ENCODE measurements around the gene ETNPPL.
"Not testable (repeated sequence)": the region's sequence is repeated elsewhere in the genome, so short reads cannot be mapped to it uniquely, and the experiment has no call there.

Gene ETNPPL

GRCh38 chr4:108754327-108754726, 8.5 kb downstream of the ETNPPL start:
- no peak for DNase-seq

GRCh38 chr4:108751321-108751720, 11.5 kb downstream of the ETNPPL start:
- DNase-seq = no peak

DNA sequence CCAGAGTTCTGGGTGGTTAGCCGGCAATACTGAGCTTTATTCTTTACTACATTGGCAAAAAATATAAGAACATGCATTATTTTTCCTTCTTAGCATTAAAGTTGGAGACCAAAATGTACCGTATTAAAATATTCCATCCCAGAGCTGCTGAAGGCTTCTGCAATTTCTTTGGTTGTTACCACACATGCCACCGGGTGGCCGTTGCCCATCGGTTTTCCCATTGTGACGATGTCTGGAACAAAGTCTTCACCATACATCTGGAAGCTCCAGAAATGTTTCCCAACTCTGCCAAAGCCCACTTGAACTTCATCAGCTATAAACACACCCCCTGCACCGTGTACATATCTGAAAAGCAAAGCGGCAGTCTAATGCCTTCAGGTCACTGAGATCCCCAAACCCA, 13.7 kb downstream of the ETNPPL start:
- no peak for DNase-seq

DNA sequence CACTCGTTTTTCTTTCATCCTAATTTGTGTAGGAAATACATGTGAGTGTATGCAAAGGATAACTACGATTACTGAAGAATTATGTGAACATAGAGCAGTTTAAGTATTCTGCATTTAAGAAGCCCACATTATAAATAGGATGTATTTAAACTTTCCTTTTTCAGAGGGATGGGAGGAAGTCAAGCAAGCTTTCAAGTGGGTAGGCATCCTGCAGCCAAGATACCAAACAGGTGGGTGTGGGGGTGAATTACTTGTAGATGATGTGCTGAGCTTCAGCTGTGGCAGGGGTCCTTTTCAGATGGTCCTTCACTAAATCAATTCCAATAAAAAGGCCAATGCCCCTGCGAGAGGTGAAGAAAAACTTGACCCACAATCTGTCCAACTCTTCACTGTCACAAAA, 16.3 kb downstream of the ETNPPL start:
- no peak for DNase-seq

DNA sequence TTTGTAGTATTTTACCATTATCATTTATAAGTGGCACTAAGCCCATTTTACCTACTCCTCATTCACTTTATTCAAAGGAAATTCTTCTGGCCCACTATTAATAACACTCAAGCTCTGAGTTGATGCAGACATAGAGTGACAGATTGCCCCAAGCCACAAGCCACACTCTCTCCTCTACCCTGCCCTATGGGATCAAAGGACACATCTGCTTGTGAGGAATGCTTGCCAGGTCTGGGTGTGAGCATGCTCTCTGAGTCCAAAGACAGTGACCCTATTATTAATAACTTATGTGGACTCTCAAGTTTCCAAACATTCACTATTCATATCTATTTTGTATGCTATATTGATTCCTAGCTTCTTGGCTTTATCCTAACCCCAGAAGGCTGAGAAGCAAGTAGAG, 18.5 kb downstream of the ETNPPL start:
- peak; percentile 69 for DNase-seq

- DNase-seq = peak; percentile 81
These were observed 20.1 kb downstream of the ETNPPL start for GRCh38 chr4:108742451-108743420.

DNA sequence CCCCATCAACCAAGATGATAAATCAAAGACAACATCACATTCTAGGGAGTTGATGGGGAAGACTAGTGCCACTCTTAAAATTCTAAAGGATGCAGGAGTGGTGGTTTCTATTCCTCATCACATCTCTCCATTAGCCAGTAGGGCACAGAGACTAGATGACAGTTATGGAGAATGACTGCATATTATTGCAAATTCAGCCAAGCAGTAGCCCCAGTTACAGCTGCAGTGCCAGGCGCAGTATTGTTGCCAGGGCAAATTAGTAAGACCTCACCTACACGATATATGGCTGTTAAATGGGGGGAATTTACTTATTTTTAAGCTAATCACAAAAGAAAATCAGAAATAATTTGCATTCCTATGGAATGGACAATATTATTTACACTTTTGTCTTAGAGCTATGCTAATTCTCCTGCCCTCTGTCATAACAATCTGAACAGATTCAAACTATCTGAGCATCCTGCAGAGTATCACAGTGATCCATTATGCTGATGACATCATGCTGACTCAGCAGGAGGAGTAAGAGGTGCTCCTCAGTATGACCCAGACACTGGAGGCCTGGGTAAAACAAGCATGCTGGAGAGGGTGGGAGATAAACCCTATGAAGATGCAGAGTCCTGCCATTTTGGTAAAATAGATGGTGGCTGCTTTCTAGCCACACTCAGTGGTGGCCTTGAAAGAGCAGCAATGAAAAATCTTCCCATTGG, 24.7 kb downstream of the ETNPPL start:
- no peak for DNase-seq

- peak; percentile 41 for DNase-seq
These were observed 31.8 kb downstream of the ETNPPL start for GRCh38 chr4:108731006-108731405.

DNA sequence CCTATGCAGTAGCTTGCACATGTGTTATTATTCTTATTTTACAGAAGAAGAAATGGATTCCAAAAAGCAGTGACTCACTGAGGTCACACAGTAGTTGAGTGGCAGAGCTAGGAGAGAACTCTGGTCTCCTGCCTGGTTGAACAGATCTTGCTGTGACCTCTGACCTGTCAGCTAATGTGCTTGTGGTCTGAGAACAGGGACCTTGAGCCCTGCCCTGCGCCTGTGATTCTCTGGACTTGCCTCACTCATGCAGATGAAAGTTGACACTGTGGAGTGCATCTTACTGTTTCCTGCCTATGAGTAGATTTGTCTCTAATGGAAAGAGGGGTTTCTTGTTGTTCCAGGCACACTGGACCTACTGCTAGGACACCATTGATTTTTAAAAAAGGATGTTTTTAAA, 32.3 kb downstream of the ETNPPL start:
- DNase-seq = peak; percentile 45

- no peak for DNase-seq
These were observed 33.1 kb downstream of the ETNPPL start for GRCh38 chr4:108729731-108730130.

GRCh38 chr4:108725457-108725856, 37.4 kb downstream of the ETNPPL start:
- peak; percentile 24 for DNase-seq

GRCh38 chr4:108717386-108717785, 45.5 kb downstream of the ETNPPL start:
- no peak for DNase-seq

GRCh38 chr4:108716340-108716739, 46.5 kb downstream of the ETNPPL start:
- no peak for DNase-seq

DNA sequence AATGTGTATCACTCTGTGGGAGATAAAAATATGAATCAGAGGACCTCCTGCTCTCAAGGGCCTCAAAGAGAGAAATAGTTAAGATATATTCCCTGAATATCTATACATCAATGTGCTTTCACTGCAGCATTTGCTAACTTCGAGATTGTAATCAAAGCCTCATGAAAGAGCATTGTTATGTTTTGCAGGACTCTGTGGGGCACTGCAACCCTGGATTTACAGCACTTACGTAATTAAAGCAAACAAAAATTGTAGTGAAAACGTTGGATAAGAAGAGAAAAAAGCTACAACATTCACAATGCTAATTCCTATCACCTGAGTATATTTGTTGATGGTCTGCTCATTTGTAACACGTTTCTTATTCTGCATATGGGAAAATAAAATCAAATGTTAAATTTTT, 48.0 kb downstream of the ETNPPL start:
- DNase-seq = no peak

DNA sequence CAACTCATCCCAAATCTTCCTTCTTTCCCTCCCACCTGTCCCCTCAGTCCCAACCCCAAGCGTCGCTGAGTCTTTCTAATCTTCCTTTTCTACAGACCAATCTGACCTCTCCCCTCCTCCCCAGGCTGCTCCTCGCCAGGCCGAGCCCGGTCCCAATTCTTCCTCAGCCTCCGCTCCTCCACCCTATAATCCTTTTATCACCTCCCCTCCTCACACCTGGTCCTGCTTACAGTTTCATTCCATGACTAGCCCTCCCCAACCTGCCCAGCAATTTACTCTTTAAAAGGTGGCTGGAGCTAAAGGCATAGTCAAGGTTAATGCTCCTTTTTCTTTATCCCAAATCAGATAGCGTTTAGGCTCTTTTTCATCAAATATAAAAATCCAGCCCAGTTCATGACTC, 52.3 kb downstream of the ETNPPL start:
- not testable (repeated sequence) for DNase-seq

GRCh38 chr4:108709722-108710121, 53.1 kb downstream of the ETNPPL start:
- no peak for DNase-seq

DNA sequence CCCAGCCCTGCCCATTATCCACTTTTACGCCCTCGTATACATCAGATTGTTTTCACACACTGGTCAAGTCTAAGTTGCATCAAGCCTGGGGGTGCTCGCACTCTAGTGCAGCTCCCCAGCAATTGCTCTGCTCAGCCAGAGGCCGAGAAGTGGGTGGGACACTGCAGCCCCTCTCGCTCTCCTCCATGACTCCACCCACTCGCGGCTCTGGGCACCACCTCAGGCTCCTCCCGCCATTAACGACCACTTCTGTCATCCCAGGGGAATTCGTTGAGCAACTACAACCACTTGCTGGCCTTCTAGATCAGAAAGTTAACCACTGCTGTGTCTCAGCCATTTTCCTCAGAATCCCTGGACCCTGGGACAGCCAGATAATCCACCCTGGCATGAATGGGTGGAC, 53.6 kb downstream of the ETNPPL start:
- no peak for DNase-seq

DNA sequence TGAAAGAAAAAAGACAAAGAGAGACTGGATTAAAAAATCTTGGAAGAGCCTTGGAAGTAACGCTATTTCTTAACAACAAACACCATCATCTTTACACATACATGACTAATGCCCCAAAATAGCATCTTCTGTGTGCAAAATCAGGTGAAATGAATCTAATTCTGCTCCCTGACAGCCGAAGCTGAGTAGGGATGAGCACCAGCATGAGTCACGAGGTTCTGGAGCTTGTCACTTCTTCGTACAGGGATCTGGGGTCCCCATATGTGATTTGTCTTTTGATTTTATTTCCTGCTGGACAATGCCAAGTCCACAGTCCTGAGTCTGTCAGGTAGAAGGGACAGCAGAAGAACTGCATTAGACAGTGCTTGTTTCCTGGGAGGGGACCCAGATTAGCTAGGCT, 56.6 kb downstream of the ETNPPL start:
- DNase-seq = no peak

- DNase-seq = no peak
These were observed 58.9 kb downstream of the ETNPPL start for GRCh38 chr4:108703966-108704365.

DNA sequence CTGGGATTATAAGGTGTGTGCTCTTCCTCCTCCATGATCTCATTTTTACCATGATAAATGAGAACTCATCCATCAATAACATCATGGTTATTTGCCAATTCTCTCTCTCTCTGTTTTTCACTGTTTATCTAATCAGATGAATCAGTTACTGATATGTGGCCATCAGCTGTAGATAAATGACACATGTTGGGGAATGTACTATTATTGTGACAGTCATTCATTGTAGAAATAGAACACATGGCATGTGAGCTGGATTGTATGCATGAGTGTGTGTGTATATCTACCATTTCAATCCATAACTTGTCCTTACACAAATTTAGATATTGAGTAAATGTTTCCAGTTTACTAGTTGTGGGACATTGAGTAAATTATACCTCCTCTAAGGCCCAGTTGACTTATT, 59.5 kb downstream of the ETNPPL start:
- DNase-seq = no peak

GRCh38 chr4:108702960-108703359, 59.9 kb downstream of the ETNPPL start:
- no peak for DNase-seq

- no peak for DNase-seq
These were observed 62.6 kb downstream of the ETNPPL start for GRCh38 chr4:108700081-108700757.

- no peak for DNase-seq
These were observed 66.7 kb downstream of the ETNPPL start for GRCh38 chr4:108696160-108696559.

GRCh38 chr4:108695062-108695461, 67.8 kb downstream of the ETNPPL start:
- no peak for DNase-seq
